Stimulated activated CD4-positive, alpha-beta T cell treated with anti-CD3 and anti-CD28 coated beads, Interleukin-15, amount 100 ng/mL, for 24 hours (primary cell): ENCODE results near the gene MXD1.
"Not testable (repeated sequence)": the region's sequence is repeated elsewhere in the genome, so short reads cannot be mapped to it uniquely, and the experiment has no call there.

ENCODE experiments used
- DNase-seq: peaks from one replicate; pipeline ENCODE4 v3.0.0-alpha.2; 2020

MXD1 gene

GRCh38 chr2:69914950-69915945 lies at the start of gene MXD1:
Gene MXD1, plus strand, starts transcription at chr2:69915109. Its CDS starts 222 bp downstream, at chr2:69915331.
- peak; percentile 100 for DNase-seq

GRCh38 chr2:69888451-69888850 lies 26.5 kb upstream of the MXD1 start:
- DNase-seq: no peak

- DNase-seq: no peak
These were observed 25.6 kb upstream of the MXD1 start for GRCh38 chr2:69889302-69889701.

- DNase-seq: no peak
These were observed 24.0 kb upstream of the MXD1 start for GRCh38 chr2:69890881-69891280.

- not testable (repeated sequence) for DNase-seq
These were observed 22.0 kb upstream of the MXD1 start for GRCh38 chr2:69892838-69893424.

GRCh38 chr2:69893684-69894551 lies 21.0 kb upstream of the MXD1 start, which contains the start of gene SNRNP27:
Gene SNRNP27, plus strand, starts transcription at chr2:69893956. Its CDS starts 29 bp downstream, at chr2:69893985.
- peak; percentile 86 for DNase-seq

- not testable (repeated sequence) for DNase-seq
These were observed 20.2 kb upstream of the MXD1 start for GRCh38 chr2:69894737-69895136.

- no peak for DNase-seq
These were observed 12.5 kb upstream of the MXD1 start for GRCh38 chr2:69902213-69902922.

GRCh38 chr2:69907216-69907615 lies 7.7 kb upstream of the MXD1 start:
- no peak for DNase-seq

GRCh38 chr2:69911985-69912563 lies 2.8 kb upstream of the MXD1 start:
- no peak for DNase-seq

- DNase-seq: peak; percentile 58
These were observed 552 bp upstream of the MXD1 start for GRCh38 chr2:69914164-69914949.

- DNase-seq: no peak
These were observed 1.2 kb downstream of the MXD1 start for GRCh38 chr2:69916106-69916505.

- no peak for DNase-seq
These were observed 2.9 kb downstream of the MXD1 start for GRCh38 chr2:69917852-69918251.

- DNase-seq: no peak
These were observed 3.5 kb downstream of the MXD1 start for GRCh38 chr2:69918401-69918800.

- DNase-seq: no peak
These were observed 8.2 kb downstream of the MXD1 start for GRCh38 chr2:69923116-69923515.

- no peak for DNase-seq
These were observed 12.1 kb downstream of the MXD1 start for GRCh38 chr2:69926849-69927515.

- no peak for DNase-seq
These were observed 17.1 kb downstream of the MXD1 start for GRCh38 chr2:69931832-69932595.

- DNase-seq: no peak
These were observed 17.6 kb downstream of the MXD1 start for GRCh38 chr2:69932596-69932922.

GRCh38 chr2:69933254-69933828 lies 18.4 kb downstream of the MXD1 start:
- DNase-seq: no peak
